ENCODE results near the gene IFNAR2.
"Not testable (repeated sequence)": the region's sequence is repeated elsewhere in the genome, so short reads cannot be mapped to it uniquely, and the experiment has no call there.

IFNAR2 gene

GRCh38 chr21:33212159-33212851 lies 17.4 kb upstream of the IFNAR2 start:
- in situ Hi-C loops (cut with MboI; ENCODE audit: low sequenced_read_pairs): no loop called here

- in situ Hi-C loops (cut with MboI; ENCODE audit: low sequenced_read_pairs): no loop called here
Measured at GRCh38 chr21:33214056-33214455, 15.7 kb upstream of the IFNAR2 start.

- in situ Hi-C loops (cut with MboI; ENCODE audit: low sequenced_read_pairs): no loop called here
Measured at GRCh38 chr21:33217138-33217520, 12.6 kb upstream of the IFNAR2 start.

GRCh38 chr21:33219300-33219699 lies 10.4 kb upstream of the IFNAR2 start:
- in situ Hi-C loops (cut with MboI; ENCODE audit: low sequenced_read_pairs): no loop called here

GRCh38 chr21:33219954-33220353 lies 9.8 kb upstream of the IFNAR2 start:
- in situ Hi-C loops (cut with MboI; ENCODE audit: low sequenced_read_pairs): no loop called here

- in situ Hi-C loops (cut with MboI; ENCODE audit: low sequenced_read_pairs): not testable (repeated sequence)
Measured at GRCh38 chr21:33225376-33225775, 4.4 kb upstream of the IFNAR2 start.

- in situ Hi-C loops (cut with MboI; ENCODE audit: low sequenced_read_pairs): no loop called here
Measured at GRCh38 chr21:33228455-33228854, 1.3 kb upstream of the IFNAR2 start.

- in situ Hi-C loops (cut with MboI; ENCODE audit: low sequenced_read_pairs): no loop called here
Measured at GRCh38 chr21:33229099-33229783, 497 bp upstream of the IFNAR2 start.

GRCh38 chr21:33230545-33231324 lies 997 bp downstream of the IFNAR2 start:
- in situ Hi-C loops (cut with MboI; ENCODE audit: low sequenced_read_pairs): no loop called here

- in situ Hi-C loops (cut with MboI; ENCODE audit: low sequenced_read_pairs): no loop called here
Measured at GRCh38 chr21:33231526-33231925, 1.8 kb downstream of the IFNAR2 start.

GRCh38 chr21:33232291-33233034 lies 2.7 kb downstream of the IFNAR2 start:
- in situ Hi-C loops (cut with MboI; ENCODE audit: low sequenced_read_pairs): no loop called here

- in situ Hi-C loops (cut with MboI; ENCODE audit: low sequenced_read_pairs): no loop called here
Measured at GRCh38 chr21:33234635-33235520, 5.1 kb downstream of the IFNAR2 start.

- in situ Hi-C loops (cut with MboI; ENCODE audit: low sequenced_read_pairs): no loop called here
Measured at GRCh38 chr21:33236013-33236686, 6.4 kb downstream of the IFNAR2 start.

- in situ Hi-C loops (cut with MboI; ENCODE audit: low sequenced_read_pairs): no loop called here
Measured at GRCh38 chr21:33236766-33237165, 7.0 kb downstream of the IFNAR2 start.

GRCh38 chr21:33237486-33237885 lies 7.7 kb downstream of the IFNAR2 start:
- in situ Hi-C loops (cut with MboI; ENCODE audit: low sequenced_read_pairs): no loop called here

- in situ Hi-C loops (cut with MboI; ENCODE audit: low sequenced_read_pairs): no loop called here
Measured at GRCh38 chr21:33238146-33238545, 8.4 kb downstream of the IFNAR2 start.

GRCh38 chr21:33238565-33239255 lies 9.0 kb downstream of the IFNAR2 start:
- in situ Hi-C loops (cut with MboI; ENCODE audit: low sequenced_read_pairs): no loop called here

GRCh38 chr21:33239559-33240127 lies 9.9 kb downstream of the IFNAR2 start:
- in situ Hi-C loops (cut with MboI; ENCODE audit: low sequenced_read_pairs): not testable (repeated sequence)

GRCh38 chr21:33240404-33240803 lies 10.7 kb downstream of the IFNAR2 start:
- in situ Hi-C loops (cut with MboI; ENCODE audit: low sequenced_read_pairs): no loop called here

Data from HL-60/S4 treated with retinoic acid at 250 ng/mL for 4 days and 3 days (cell line).